Measurements from ENCODE around the gene KRT38.

GRCh38 chr17:41463746-41464145 lies 23.0 kb upstream of the KRT38 start:
- TF ChIP-seq REST (IDR thresholded peaks at IDR 0.05; ENCODE audit: insufficient read depth in 1 of 2, low read depth in 2 of 2, low read length in 2 of 2), result no peak
- no peak for TF ChIP-seq POLR2AphosphoS5 (IDR thresholded peaks at IDR 0.05; ENCODE audit: low read depth, low read length)
- TF ChIP-seq TAF1 (IDR thresholded peaks at IDR 0.05; ENCODE audit: borderline replicate concordance, insufficient read depth, low read length), result no peak
- no peak for TF ChIP-seq SIN3A (IDR thresholded peaks at IDR 0.05; ENCODE audit: borderline replicate concordance, insufficient read depth, low read length)

Measured in PFSK-1 (cell line).